Ishikawa (cell line): Measurements from ENCODE around the gene COL18A1.

Source experiments
- CEBPB ChIP-seq: IDR thresholded peaks from 2 replicates; pipeline ENCODE4 v1.6.1; 2012
- CREB1 ChIP-seq: IDR thresholded peaks from 2 replicates; pipeline ENCODE4 v1.6.1; 2012; ENCODE audit warnings: low read depth
- EGR1 ChIP-seq: IDR thresholded peaks from 2 replicates; pipeline ENCODE4 v1.6.1; 2012
- EP300 ChIP-seq: IDR thresholded peaks from 2 replicates; pipeline ENCODE4 v1.6.1; 2012; ENCODE audit warnings: borderline replicate concordance
- FOXM1 ChIP-seq: IDR thresholded peaks from 2 replicates; pipeline ENCODE4 v1.6.1; 2012; ENCODE audit warnings: low read depth, borderline replicate concordance
- MAX ChIP-seq: IDR thresholded peaks from 2 replicates; pipeline ENCODE4 v1.6.1; 2012
- NFIC ChIP-seq: IDR thresholded peaks from 2 replicates; pipeline ENCODE4 v1.6.1; 2012
- RAD21 ChIP-seq: IDR thresholded peaks from 2 replicates; pipeline ENCODE4 v1.6.1; 2012; ENCODE audit warnings: low read depth
- REST ChIP-seq: IDR thresholded peaks from 2 replicates; pipeline ENCODE4 v1.6.1; 2012; ENCODE audit warnings: low read depth, mild to moderate bottlenecking
- TAF1 ChIP-seq: IDR thresholded peaks from 2 replicates; pipeline ENCODE4 v1.6.1; 2012; ENCODE audit warnings: low read depth, mild to moderate bottlenecking
- TCF12 ChIP-seq: IDR thresholded peaks from 2 replicates; pipeline ENCODE4 v1.6.1; 2012; ENCODE audit warnings: low read depth
- TEAD4 ChIP-seq: IDR thresholded peaks from 2 replicates; pipeline ENCODE4 v1.6.1; 2012
- USF1 ChIP-seq: IDR thresholded peaks from 2 replicates; pipeline ENCODE4 v1.6.1; 2012
- YY1 ChIP-seq: IDR thresholded peaks from 2 replicates; pipeline ENCODE4 v1.6.1; 2012; ENCODE audit warnings: low read depth
- ZBTB7A ChIP-seq: IDR thresholded peaks from 2 replicates; pipeline ENCODE4 v1.6.1; 2012; ENCODE audit warnings: low read depth

Gene COL18A1

DNA sequence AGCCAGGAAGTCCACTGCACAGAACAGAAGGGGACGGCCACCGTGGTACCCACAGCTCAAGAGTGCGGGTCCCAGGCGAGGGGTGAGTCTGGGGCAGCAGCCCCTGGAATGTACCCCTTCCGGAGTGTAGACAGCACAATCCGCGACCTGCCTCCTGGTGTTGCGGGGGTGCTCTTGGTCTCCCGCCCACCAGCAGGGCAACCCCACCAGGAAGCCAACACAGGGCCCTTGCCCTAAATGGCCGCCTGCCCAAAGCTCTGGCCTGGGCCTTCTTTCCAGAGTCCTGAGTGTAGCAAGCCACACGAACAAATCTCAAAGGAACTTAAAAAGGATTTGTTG lies 138.4 kb downstream of the COL18A1 start:
- TF ChIP-seq CEBPB, result no peak
- TF ChIP-seq EP300, result no peak

DNA sequence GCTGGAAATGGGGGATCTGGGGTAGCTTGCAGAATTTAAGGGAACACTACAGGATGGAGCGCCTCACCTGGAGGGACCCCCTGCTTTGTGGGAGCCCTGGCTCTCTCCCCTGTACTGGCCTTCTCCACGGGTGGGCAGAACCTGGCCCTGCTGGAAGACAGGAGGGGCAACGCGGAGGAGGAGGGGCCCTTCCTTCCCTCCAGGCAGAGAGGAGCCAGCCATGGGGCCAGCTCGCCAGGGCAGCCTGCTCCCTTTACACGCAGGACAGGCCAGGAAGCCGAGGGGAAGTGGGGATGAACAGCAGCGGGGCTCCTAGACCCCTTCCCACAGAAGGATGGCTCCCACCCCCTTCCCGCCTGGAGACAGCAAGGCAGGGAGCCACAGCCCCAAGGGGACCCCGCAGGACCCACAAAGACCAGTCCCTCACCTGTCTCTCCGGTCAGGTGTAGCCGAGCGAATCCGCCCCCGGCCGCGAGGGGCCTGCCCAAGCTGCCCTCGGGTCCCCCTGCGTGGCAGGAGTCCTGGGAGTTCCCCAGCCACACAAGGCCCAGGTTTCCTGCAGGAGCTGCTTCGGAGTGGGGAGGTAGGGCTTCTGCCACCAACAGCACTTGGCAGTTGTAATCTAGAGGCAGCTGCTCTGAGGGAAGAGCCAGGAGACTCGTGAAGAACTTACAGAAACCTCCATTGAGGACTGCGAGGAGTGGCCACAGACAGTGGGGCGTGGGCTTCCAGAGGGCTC lies 138.9 kb downstream of the COL18A1 start:
- TF ChIP-seq TCF12 (peak; percentile 17; the same call in 1 of the 2 replicates), ZBTB7A (0 out of 2 replicates have a peak, but pooled peaks have one; percentile 21), EGR1 (peak; percentile 76), FOXM1 (no peak)

- TF ChIP-seq REST (no peak), CEBPB (no peak), EGR1 (no peak), FOXM1 (no peak)
Measured at GRCh38 chr21:45544449-45545235, 139.7 kb downstream of the COL18A1 start.

DNA sequence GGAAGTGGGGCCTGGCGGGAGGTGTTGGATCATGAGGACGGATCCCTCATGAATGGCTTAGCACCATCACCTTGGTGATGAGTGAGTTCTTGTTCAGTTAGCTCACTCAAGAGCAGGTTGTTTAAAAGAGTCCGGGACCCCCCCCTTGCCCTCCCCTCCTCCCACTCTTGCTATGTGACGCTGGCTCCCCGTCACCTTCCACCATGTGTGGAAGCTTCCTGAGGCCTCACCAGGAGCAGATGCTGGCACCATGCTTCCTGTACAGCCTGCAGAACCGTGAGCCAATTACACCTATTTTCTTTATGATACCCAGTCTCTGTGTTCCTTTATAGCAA lies 140.2 kb downstream of the COL18A1 start:
- TF ChIP-seq MAX (no peak), EP300 (no peak), RAD21 (no peak), FOXM1 (no peak), TAF1 (no peak)

DNA sequence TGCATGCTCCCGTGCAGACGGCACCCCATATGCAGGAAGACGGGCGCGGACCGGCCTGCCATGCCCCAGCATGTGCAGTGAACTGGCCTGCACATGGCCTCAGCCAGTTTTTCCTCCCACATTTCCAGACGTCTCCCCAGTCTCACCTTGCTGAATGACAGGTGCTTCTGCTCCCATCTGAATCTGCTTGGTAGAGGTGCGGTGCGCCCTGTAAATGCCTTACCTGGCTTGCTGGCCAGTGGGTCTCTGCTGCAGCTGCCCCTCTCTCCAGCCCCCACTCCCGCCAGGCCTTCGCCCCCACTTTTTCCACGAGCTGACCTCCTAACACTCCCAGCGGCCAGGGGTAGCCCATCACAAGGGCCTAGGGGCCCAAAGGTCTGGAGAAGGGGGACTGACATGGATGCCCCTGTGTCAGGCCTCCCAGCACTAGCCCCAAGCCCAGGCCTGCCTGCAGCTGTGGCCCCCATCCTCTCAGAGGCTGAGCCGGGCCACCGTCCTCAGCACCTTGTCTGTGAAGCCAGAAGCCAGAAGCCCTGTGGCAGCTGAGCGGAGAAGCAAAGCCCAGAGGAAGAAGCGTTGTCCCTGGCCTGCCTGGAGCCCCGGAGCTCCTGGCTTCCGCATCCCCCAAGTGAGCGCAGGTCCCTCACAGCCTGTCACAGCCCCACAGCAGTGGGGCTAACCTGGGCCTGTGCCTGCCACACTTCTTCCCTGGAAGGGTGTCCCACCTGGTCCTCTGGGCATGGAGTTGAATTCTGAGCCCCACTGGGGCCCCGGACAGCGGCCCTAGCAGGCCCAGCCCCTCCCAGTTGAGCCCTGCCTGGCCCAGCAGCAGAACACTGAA lies 140.9 kb downstream of the COL18A1 start:
- no peak for TF ChIP-seq USF1
- TF ChIP-seq REST, result no peak
- no peak for TF ChIP-seq RAD21
- TF ChIP-seq CEBPB, result no peak
- TF ChIP-seq TEAD4, result no peak
- TF ChIP-seq ZBTB7A, result no peak
- TF ChIP-seq NFIC, result no peak
- no peak for TF ChIP-seq FOXM1
- no peak for TF ChIP-seq TCF12
- no peak for TF ChIP-seq EGR1
- no peak for TF ChIP-seq CREB1
- no peak for TF ChIP-seq YY1
- TF ChIP-seq TAF1, result no peak

- no peak for TF ChIP-seq CREB1
Measured at GRCh38 chr21:45546636-45547544, 141.9 kb downstream of the COL18A1 start.

GRCh38 chr21:45547545-45547900 lies 142.6 kb downstream of the COL18A1 start:
- TF ChIP-seq FOXM1, result no peak
- TF ChIP-seq TAF1, result no peak
- no peak for TF ChIP-seq EGR1
- no peak for TF ChIP-seq CEBPB
- no peak for TF ChIP-seq NFIC
- no peak for TF ChIP-seq EP300
- TF ChIP-seq CREB1, result no peak
- no peak for TF ChIP-seq TCF12
- TF ChIP-seq MAX, result no peak
